ENCODE data around the gene CUEDC2.
A peak's percentile ranks its signal among the peaks of the same experiment; 100 is the strongest.
"Not testable (repeated sequence)": the region's sequence is repeated elsewhere in the genome, so short reads cannot be mapped to it uniquely, and the experiment has no call there.

Gene CUEDC2

DNA sequence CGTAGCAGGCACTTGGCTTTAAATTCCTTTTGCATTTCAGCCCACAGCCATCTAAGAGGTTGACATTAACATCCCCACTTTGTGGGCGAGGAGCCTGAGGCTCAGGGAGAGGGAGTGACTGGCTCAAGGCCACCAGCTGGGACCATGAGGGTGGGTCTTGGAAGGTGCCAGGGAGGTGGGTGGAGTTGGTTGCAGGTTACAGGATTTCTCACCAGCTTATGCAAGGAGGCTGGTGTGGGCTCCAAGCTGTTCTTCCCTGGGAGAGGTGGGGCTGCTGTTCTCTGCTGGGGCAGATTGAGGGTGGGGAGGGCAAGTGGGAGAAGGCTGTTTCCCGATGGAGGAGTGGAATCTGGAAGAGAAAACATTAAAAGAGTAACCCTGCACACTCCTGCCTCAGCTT, 33.1 kb upstream of the CUEDC2 start:
- H3K4me3 ChIP-seq (ENCODE audit: low read length), result no peak overlapping the region
- H3K4me1 ChIP-seq (ENCODE audit: control insufficient read depth, insufficient read depth, low read length), result peaks cover 4% of the 10 kb centered on the region
- H3K27me3 ChIP-seq (ENCODE audit: control insufficient read depth, insufficient read depth, low read length), result peaks cover 3% of the 10 kb centered on the region
- H3K4me2 ChIP-seq (ENCODE audit: low read length), result no peak overlapping the region
- H3K36me3 ChIP-seq (ENCODE audit: insufficient read depth, low read length), result no peaks in the 10 kb centered on the region
- H3K9ac ChIP-seq (ENCODE audit: low read depth, low read length), result no peak overlapping the region
- no peaks in the 10 kb centered on the region for H3K9me3 ChIP-seq (replicated peaks; ENCODE audit: low read length)

- no peaks in the 10 kb centered on the region for H3K9me3 ChIP-seq (replicated peaks; ENCODE audit: low read length)
- H3K4me2 ChIP-seq (ENCODE audit: low read length), result no peak overlapping the region
- peaks cover 3% of the 10 kb centered on the region for H3K27me3 ChIP-seq (ENCODE audit: control insufficient read depth, insufficient read depth, low read length)
- no peak overlapping the region for H3K4me3 ChIP-seq (ENCODE audit: low read length)
- H3K9ac ChIP-seq (ENCODE audit: low read depth, low read length), result no peak overlapping the region
- no peaks in the 10 kb centered on the region for H3K36me3 ChIP-seq (ENCODE audit: insufficient read depth, low read length)
- H3K4me1 ChIP-seq (ENCODE audit: control insufficient read depth, insufficient read depth, low read length), result peaks cover 4% of the 10 kb centered on the region
Measured at GRCh38 chr10:102463983-102464382, 31.6 kb upstream of the CUEDC2 start.

- peaks cover 3% of the 10 kb centered on the region for H3K27me3 ChIP-seq (ENCODE audit: control insufficient read depth, insufficient read depth, low read length)
- H3K36me3 ChIP-seq (ENCODE audit: insufficient read depth, low read length), result no peaks in the 10 kb centered on the region
- no peaks in the 10 kb centered on the region for H3K9me3 ChIP-seq (replicated peaks; ENCODE audit: low read length)
- H3K4me3 ChIP-seq (ENCODE audit: low read length), result no peak overlapping the region
- H3K4me2 ChIP-seq (ENCODE audit: low read length), result no peak overlapping the region
- peaks cover 4% of the 10 kb centered on the region for H3K4me1 ChIP-seq (ENCODE audit: control insufficient read depth, insufficient read depth, low read length)
- no peak overlapping the region for H3K9ac ChIP-seq (ENCODE audit: low read depth, low read length)
Measured at GRCh38 chr10:102462512-102463054, 30.2 kb upstream of the CUEDC2 start.

GRCh38 chr10:102461187-102462054, 29.0 kb upstream of the CUEDC2 start:
- H3K36me3 ChIP-seq (ENCODE audit: insufficient read depth, low read length), result no peaks in the 10 kb centered on the region
- H3K9me3 ChIP-seq (replicated peaks; ENCODE audit: low read length), result no peaks in the 10 kb centered on the region
- peaks cover 4% of the 10 kb centered on the region for H3K4me1 ChIP-seq (ENCODE audit: control insufficient read depth, insufficient read depth, low read length)
- peak overlapping the region; percentile 68 for H3K9ac ChIP-seq (ENCODE audit: low read depth, low read length)
- H3K27me3 ChIP-seq (ENCODE audit: control insufficient read depth, insufficient read depth, low read length), result peaks cover 3% of the 10 kb centered on the region
- peak overlapping the region; percentile 75 for H3K4me3 ChIP-seq (ENCODE audit: low read length)
- peak overlapping the region; percentile 91 for H3K4me2 ChIP-seq (ENCODE audit: low read length)

DNA sequence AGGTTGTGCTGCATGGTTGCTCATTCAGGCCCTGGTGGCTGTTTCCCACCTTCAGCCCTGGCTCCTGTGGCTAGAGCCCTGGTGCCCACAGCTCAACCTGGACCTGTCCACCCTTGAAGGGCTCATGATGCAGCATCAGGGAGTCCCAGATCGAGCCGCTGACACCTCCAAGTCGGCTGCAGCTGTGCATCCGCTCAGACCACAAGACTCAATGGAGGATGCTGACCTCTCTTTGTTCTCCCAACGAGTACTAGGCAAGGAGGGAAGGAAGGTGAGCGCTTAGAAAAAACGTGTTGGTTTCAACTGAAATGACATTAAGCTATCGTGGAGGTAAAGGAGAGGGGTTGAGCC, 28.4 kb upstream of the CUEDC2 start:
- no peaks in the 10 kb centered on the region for H3K36me3 ChIP-seq (ENCODE audit: insufficient read depth, low read length)
- H3K4me3 ChIP-seq (ENCODE audit: low read length), result peak overlapping the region; percentile 75
- peak overlapping the region; percentile 68 for H3K9ac ChIP-seq (ENCODE audit: low read depth, low read length)
- peaks cover 10% of the 10 kb centered on the region for H3K4me1 ChIP-seq (ENCODE audit: control insufficient read depth, insufficient read depth, low read length)
- peak overlapping the region; percentile 91 for H3K4me2 ChIP-seq (ENCODE audit: low read length)
- peaks cover 3% of the 10 kb centered on the region for H3K27me3 ChIP-seq (ENCODE audit: control insufficient read depth, insufficient read depth, low read length)
- H3K9me3 ChIP-seq (replicated peaks; ENCODE audit: low read length), result no peaks in the 10 kb centered on the region

DNA sequence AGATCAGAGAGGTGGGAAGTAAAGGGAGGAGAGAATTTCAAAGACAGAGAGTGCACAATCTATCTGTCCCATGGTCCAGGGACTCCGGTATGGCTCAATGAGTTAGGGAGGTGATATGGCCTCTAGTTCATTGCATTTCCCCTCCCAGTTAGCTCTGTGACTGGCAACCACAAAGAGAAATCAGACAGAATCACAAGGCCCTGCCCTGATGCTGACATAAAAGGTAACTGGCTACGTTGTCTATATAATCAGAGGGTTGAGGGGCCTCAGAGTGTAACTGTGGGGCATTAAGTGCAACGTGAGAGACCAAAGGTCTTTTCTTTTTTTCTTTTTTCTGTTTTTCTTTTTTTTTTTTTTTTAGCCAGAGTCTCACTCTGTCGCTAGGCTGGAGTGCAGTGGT, 26.3 kb upstream of the CUEDC2 start:
- H3K27me3 ChIP-seq (ENCODE audit: control insufficient read depth, insufficient read depth, low read length), result peaks cover 3% of the 10 kb centered on the region
- no peaks in the 10 kb centered on the region for H3K9me3 ChIP-seq (replicated peaks; ENCODE audit: low read length)
- no peak overlapping the region for H3K4me3 ChIP-seq (ENCODE audit: low read length)
- H3K4me2 ChIP-seq (ENCODE audit: low read length), result no peak overlapping the region
- H3K9ac ChIP-seq (ENCODE audit: low read depth, low read length), result no peak overlapping the region
- H3K4me1 ChIP-seq (ENCODE audit: control insufficient read depth, insufficient read depth, low read length), result peaks cover 21% of the 10 kb centered on the region
- H3K36me3 ChIP-seq (ENCODE audit: insufficient read depth, low read length), result no peaks in the 10 kb centered on the region

DNA sequence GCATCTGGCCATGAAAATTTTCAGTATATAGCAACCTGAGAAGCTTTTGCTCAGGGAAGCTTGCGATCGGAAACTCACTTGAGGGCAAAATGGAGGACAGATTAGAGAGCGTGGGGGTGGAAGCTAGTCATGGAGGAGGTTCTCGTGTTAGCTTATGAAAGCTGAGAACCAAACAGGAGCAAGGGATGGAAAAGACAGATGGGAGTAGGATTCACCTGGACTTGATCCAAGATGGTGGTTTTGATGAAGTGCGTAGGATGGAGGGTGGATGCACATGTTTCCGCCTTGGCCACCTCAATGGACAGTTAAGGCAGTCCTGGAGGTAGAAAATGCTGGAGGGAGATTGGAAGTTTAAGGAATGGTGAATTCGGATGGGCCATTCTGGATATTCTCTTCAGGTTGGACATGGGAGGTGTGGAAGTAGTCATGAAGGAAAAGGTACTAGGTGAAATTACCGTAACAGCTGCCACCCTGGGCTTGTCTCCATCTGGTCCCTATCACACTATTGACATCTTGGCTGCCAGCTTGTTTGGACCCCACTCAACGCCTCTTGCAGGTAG, 25.3 kb upstream of the CUEDC2 start:
- no peak overlapping the region for H3K9ac ChIP-seq (ENCODE audit: low read depth, low read length)
- H3K4me2 ChIP-seq (ENCODE audit: low read length), result no peak overlapping the region
- peaks cover 31% of the 10 kb centered on the region for H3K4me1 ChIP-seq (ENCODE audit: control insufficient read depth, insufficient read depth, low read length)

DNA sequence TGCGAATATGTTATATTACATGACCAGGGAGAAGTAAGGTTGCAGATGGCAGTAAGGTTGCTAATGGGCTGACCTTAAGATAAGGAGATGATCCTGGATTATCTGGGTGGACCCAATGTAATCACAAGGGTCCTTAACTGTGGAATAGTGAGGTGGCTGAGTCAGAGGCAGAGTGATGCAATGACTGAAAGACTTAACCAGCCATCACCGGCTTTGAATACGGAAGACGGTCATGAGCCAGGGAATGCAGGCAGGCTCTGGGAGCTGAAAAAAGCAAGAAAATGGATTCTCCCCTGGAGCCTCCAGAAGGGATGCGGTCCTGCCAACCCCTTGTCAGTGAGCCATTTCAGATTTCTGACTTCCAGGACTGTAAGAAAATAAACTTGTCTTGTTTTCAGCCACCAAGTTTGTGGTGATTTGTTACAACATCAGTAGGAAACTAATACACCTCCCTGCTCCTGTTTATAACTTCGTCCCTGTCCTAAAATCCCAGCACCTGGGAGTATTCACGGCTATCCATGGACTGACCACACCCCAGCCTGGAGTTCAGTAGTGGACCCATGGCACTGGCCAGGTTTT, 23.6 kb upstream of the CUEDC2 start:
- H3K4me2 ChIP-seq (ENCODE audit: low read length), result no peak overlapping the region
- H3K4me3 ChIP-seq (ENCODE audit: low read length), result no peak overlapping the region
- H3K4me1 ChIP-seq (ENCODE audit: control insufficient read depth, insufficient read depth, low read length), result peaks cover 38% of the 10 kb centered on the region
- peak overlapping the region; percentile 23 for H3K9ac ChIP-seq (ENCODE audit: low read depth, low read length)
- H3K27me3 ChIP-seq (ENCODE audit: control insufficient read depth, insufficient read depth, low read length), result no peaks in the 10 kb centered on the region
- no peaks in the 10 kb centered on the region for H3K36me3 ChIP-seq (ENCODE audit: insufficient read depth, low read length)
- no peaks in the 10 kb centered on the region for H3K9me3 ChIP-seq (replicated peaks; ENCODE audit: low read length)

More for the DNA sequence above, 25.3 kb upstream of the CUEDC2 start:
- Histone ChIP-seq H3K36me3 (ENCODE audit: insufficient read depth, low read length) (no peaks in the 10 kb centered on the region), H3K9me3 (replicated peaks; ENCODE audit: low read length) (no peaks in the 10 kb centered on the region), H3K4me3 (ENCODE audit: low read length) (no peak overlapping the region), H3K27me3 (ENCODE audit: control insufficient read depth, insufficient read depth, low read length) (peaks cover under 1% of the 10 kb centered on the region)

DNA sequence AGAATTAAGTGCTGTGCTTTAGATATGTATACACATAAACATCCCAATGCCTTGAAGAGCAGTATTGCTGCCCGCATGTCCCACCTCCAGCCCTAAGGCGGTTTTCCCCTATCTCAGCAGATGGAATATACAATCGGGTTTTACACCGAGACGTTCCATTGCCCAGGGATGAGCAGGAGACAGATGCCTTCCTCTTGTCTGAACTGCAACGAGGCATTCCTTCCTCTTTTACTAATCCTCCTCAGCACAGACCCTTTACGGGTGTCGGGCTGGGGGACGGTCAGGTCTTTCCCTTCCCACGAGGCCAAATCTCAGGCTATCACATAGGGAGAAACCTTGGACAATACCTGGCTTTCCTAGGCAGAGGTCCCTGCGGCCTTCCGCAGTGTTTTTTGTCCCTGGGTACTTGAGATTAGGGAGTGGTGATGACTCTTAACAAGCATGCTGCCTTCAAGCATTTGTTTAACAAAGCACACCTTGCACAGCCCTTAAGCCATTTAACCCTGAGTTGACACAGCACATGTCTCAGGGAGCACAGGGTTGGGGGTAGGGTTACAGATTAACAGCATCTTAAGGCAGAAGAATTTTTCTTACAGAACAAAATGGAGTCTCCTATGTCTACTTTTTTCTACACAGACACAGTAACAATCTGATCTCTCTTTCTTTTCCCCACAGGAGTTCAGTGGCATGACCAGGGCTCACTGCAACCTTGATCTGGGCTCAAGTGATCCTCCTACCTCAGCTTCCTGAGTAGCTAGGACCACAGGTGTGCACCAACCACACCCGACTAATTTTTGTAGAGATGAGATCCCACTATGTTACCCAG, 22.5 kb upstream of the CUEDC2 start:
- not testable (repeated sequence) for H3K4me3 ChIP-seq (ENCODE audit: low read length); H3K9ac ChIP-seq (ENCODE audit: low read depth, low read length); H3K36me3 ChIP-seq (ENCODE audit: insufficient read depth, low read length); H3K27me3 ChIP-seq (ENCODE audit: control insufficient read depth, insufficient read depth, low read length); H3K9me3 ChIP-seq (replicated peaks; ENCODE audit: low read length); H3K4me2 ChIP-seq (ENCODE audit: low read length)
- H3K4me1 ChIP-seq (ENCODE audit: control insufficient read depth, insufficient read depth, low read length), result peaks cover 39% of the 10 kb centered on the region

DNA sequence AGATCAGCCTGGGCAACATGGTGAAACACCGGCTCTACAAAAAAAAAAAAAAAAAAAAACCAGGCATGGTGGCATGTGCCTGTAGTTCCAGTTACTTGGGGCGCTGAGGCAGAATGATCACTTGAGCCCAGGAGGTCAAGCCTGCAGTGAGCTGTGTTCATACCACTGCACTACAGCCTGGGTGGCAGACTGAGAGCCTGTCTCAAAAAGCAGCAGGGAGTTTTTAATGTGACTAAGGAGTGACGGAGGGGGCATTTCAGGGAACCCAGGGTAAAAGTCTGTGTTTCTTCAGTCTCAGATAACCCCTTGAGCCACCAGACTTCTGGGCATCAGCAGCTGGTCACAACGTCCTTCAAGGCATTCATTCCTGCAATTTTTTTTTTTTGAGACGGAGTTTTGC, 21.1 kb upstream of the CUEDC2 start:
- Histone ChIP-seq H3K36me3 (ENCODE audit: insufficient read depth, low read length) (no peaks in the 10 kb centered on the region), H3K4me2 (ENCODE audit: low read length) (no peak overlapping the region), H3K9ac (ENCODE audit: low read depth, low read length) (no peak overlapping the region), H3K4me1 (ENCODE audit: control insufficient read depth, insufficient read depth, low read length) (peaks cover 40% of the 10 kb centered on the region), H3K4me3 (ENCODE audit: low read length) (no peak overlapping the region), H3K9me3 (replicated peaks; ENCODE audit: low read length) (no peaks in the 10 kb centered on the region), H3K27me3 (ENCODE audit: control insufficient read depth, insufficient read depth, low read length) (no peaks in the 10 kb centered on the region)
